HUDEP-2 (cell line): Measurements from ENCODE around the gene CAPN7.

Experiments
- DNase-seq, 76 experiments: peaks; one replicate each; lab custom pipeline; 2025; ENCODE audit not compliant: unreplicated experiment in 76 of 76; lab: John Stamatoyannopoulos, UW

CAPN7 gene

DNA sequence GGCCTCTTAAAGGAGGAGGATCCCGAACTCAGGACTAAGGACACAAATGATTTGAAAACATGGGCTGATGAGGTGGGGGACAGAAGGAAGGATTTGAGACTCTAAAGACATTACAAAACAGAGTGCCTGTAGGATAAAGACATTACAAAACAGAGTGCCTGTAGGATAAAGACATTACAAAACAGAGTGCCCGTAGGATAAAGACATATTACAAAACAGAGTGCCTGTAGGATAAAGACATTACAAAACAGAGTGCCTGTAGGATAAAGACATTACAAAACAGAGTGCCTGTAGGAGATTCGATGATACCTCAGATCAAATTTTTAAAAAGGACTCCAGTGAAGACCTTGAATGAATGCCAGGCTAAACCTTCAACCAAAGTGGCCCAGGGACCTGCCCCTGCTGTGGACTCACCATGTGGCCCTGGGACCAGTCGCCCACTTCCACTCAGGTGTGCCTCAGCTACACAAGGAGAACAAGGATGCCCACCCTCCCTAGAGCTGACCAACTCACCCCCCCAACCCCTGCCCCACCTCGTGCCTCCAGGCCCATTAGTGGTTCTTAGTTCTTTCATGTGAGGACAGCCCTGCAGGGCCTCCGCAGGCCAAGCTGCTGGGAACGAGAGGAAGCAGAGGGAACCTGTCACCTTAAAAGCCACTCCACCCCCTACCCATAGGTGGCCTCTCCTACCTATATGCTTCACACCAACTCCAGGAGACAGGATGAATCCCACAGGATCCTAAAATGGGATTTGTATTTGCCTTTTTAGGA, 66.6 kb downstream of the CAPN7 start:
- DNase-seq = no peak

DNA sequence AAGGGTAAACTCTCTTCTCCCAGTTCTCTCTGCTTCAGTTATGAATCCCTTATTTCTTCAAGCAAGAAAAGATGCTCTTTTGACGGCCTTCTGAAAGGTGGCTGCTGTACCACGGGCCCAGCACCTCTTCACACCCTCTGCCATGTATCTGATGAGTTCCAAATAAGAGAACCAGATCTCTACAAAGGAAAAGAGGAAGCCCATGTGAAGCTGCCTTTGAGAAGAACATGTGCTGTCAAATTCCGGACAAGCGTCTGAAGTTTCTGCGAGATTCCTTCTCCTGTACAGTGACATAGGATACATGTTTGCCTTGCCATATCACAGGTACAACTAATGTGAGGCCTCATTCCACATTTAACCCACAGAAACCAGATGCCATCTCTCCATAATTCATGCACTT, 67.2 kb downstream of the CAPN7 start:
- DNase-seq = no peak

DNA sequence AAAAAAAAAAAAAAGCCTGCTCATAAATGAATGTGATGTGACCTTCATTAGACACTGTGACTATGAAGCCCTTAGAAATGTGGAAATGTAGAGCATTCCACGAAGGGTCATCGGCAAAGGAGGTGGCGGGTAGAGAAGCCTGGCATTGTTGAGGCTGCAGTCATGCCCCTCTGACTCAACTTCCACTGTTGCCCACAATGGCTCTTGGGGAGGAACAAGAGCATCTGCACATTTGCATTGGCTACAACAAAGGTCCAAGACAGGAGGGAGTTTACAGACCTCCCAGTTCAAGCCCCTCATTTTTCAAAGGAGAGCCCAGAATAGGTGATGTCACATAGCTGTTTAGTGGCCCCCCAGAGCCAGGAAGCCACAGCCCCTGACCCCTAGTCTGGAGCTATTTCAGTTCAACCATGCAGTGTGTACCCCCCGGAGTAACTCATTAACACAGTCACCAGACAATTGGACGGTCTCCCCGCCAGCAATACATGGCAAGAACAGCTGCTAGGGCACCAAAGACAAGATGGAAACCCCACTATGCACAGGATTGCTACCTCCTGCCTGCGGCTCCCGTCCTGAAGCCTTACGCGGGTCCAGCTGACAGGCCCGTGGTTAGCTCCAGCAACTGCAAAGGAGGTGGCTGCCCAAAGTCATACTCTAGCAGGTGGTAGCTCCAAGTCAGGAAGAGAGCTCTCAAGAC, 70.1 kb downstream of the CAPN7 start:
- no peak for DNase-seq

DNA sequence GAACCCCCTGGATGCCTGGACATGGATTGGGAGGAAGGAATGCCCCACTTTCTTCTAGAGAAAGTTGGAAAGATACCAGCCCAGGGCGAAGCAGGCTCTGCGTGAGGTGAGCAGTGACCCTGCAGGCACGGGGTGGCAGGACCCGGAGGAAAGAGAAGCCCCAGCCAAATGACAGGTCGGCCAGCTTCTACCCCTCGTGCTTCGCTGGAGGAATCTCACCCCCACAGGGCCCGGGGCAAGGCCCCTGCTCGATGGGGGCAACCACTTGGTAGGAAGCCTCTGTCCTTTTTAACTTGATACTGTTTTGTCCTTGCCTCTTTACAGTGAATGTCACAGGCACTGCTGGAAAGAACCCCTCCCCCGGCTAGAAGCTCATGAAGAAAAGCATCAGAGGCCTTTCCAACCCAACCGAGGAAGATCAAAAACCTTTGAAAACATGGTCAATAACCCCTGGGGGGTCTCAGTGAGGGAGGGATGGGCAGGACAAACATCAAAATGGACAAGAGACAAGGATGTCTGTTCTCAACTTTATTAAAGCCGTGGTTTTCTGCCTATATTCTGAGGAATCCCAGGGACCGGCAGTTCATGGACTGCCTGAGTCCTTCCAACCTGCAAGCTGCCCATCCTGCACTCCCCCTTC, 71.9 kb downstream of the CAPN7 start:
- no peak for DNase-seq

DNA sequence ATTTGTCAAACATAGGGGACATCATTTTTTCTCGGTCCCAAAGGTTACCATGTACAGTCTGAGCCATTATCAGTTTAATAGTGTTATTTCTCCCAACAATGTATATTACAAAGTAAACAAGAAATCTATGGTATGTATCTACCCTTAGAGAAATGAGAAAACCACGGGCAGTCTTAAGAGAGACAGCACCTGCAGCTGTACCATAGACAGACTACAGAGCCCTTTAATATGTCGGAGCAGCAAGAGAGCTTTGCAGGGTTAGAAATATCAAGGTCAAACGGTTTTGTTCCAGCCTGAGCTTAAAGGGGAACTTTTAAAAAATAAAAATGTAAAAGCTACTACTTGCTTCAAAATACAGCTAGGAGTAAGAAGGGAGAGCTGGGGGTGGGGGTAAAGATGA, 73.2 kb downstream of the CAPN7 start:
- no peak for DNase-seq

DNA sequence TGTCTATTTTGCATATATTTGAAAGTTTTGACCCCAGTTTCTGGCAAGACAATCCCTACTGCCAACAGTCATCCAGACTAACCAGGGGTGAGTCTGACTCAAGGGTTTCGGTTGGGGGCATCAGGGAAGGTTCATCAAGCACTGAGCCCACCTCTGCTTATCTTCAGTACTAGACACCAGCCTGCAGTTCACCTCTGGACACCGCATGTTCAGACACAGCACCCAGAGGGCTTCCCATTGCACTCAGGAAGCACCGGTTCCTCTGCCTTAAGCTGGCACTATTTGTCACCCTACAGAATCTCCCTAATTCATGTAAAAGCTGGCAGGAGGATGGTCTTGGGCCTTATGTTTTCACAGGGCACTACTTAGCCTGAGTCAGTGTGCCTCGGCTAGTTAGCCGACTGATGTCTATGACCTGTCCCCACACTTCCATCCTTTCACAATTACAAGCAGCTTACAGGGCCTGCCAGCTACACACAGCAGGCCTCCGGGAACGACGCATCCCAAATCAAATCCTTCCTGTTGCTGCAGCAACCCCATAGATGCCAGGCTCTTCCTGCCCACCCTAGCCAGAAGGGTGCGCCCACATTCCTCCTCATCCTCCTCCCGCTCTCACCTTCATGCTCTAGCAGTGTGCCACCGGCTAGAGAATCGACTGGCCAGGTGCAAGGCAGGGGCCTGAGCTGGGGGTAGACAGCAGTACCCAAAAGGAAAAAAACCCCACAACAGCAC, 73.8 kb downstream of the CAPN7 start:
- no peak for DNase-seq

DNA sequence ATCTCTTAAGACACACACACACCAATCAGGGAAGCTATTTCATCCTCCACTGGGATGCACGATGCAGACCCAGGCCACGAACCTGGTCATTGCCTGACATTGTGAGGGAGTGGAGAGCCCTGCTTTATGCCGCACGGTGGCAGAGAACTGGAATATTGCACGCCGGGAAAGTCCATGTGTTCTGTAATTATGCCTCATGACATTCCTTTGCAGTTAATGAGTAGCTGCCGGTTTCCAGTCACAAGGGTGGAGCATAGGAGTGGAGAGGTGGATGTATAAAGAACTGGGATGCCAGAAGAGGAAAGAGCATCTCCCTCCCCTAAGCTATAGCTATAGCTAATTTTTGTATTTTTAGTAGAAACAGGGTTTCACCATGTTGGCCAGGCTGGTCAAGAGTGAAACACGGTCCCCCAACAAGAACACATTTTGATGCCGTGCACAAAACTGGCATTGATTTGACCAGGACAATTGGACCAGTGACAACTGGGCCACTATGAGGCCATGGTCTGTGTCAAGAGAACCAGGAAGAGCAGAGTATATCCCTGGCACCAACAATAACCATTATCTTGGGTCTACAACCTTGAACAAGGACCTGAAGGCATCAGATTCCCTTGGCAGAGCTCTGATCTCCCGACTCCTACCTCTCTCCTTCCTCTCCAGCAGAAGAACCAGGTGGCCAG, 74.9 kb downstream of the CAPN7 start:
- no peak for DNase-seq

DNA sequence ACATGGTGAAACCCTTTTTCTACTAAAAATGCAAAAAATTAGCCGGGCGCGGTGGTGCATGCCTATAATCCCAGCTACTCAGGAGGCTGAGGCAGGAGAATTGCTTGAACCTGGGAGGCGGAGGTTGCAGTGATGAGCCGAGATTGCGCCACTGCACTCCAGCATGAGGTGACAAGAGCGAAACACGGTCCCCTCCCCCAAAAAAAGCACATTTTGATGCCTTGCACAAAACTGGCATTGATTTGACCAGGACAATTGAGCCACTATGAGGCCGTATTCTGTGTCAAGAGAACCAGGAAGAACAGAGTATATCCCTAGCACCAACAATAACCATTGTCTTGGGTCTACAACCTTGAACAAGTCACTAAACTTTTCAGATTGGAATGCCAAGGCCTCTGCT, 75.8 kb downstream of the CAPN7 start:
- DNase-seq = no peak

DNA sequence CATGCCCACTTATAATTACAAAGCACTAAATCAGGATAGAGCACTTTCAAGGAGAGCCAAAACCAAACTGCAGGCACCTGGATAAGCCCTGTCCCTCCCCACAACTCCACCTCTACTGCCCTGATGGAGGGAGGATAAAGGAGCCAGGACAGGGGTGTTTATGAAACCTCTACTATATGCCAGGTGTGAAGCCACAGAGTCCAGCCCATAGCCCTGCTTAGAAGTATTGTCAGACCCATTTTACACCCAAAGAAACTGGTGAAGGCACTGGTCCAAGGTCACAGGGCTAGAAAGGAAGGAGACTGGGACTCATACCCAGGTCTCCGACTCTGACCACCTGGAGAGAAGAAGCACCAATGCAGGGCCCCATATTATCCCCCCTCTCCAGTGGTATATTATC, 77.7 kb downstream of the CAPN7 start:
- DNase-seq = no peak

DNA sequence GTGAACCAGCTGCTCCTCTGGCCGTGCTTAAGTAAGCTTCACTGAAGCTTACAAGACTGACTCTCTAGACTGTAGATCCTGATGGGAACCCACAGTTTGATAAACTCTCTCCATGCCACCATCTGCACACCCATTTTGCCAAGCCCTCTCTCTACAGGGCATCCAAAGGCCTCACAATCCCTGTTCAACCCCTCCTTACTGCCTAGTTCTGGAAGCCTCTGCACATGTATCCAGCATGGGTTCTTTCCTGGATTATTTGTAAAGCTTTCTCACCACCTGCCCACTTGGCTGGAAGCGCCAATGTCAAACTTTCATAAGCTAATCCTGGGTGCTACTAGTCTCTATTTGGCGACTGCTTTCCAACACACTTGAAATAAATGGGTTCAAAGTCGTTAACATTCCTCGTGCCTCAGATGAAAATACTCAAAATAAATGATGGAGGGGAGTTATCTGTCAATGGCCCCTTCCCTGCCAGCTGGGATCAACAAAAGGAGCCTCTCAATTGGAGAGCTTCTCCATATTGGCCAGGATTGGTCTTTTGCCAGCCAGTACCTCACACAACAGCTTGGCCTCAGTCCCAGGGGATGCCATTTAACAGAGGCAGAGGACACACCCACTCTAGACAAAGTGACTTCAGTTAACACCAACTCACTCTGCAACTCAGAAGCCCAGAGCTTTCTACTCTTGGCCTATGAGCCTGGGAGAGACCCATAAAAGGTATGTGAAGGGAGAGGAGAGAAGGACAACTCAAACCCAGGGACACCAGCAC, 78.3 kb downstream of the CAPN7 start:
- DNase-seq = peak in 31 of 76 experiments; percentile 1 to 40 (median 12)

DNA sequence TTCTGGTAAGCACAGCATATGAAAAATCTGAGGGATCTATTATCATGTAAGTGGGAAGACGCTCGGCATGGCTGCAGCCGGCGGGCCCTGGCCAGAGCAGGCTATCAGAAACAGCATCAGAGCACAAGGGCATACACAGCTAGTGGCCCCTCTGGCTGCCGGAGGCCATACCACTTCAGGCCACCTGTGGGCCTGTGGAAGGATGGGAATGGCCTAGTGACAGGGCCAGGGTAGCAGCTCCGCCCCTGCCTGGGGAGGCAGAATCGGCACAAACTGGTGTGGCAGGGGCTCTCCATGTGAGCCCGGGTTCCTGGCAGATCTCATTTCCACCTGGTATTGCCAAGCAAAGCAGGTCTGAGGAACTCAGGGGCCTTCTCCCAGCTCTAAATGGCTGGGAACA, 80.0 kb downstream of the CAPN7 start:
- DNase-seq = no peak

DNA sequence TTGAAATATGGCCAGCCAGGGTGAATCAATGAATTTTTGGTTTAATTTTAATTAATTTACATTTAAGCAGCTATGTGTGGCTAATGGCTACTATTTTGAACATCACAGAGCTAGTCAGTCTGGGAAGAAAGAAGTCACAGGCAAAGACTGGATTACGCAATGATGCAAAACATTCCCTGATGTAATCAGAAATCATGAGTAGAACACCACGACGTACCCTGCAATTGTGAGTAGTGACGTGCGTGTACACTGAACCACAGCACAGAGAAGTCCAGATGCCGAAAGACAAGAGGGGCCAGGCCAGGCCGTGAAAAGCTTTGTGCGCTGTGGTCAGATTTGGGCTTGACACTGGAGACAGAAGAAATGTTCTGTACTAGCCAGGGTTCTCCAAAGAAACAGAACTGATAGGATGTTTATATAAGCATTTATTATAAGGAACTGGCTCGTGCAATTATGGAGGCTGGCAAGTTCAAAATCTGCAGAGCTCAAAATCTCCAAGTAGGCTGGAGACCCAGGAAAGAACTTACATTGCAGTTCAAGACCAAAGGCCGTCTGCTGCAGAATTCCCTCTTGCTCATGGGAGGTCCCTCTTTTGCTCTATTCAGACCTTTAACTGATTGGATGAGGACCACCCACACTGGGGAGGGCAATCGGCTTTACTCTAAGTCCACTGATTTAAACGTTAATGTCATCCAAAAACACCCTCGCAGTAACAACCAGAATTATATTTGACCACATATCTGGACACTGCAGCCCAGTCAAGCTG, 81.7 kb downstream of the CAPN7 start:
- DNase-seq = no peak

DNA sequence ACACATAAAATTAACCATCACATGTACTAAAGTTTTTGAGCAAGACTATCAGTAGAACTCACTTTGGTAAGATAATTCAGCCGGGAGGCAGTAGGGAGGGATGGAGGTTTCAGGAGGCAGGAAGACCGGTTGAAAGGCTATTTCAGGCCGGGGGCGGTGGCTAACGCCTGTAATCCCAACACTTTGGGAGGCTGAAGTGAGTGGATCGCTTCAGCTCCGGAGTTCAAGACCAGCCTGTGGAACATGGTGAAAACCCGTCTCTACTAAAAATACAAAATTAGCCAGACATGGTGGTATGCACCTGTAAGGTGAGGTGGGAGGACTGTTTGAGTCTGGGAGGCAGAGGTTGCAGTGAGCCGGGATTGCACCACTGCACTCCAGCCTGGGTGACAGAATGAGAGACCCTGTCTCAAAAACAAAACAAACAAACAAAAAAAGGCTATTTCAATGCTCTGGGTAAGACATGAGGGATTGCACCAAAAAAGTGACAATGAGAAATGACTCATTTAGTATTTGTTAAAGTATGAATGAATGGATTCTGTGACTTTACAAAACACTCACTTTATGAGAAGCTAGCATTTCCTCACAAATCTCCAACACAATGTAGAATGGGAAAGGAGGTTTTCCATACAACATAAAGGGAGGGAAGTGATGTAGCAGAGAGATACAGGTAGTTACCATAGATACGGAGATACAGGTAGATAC, 82.4 kb downstream of the CAPN7 start:
- DNase-seq = no peak

DNA sequence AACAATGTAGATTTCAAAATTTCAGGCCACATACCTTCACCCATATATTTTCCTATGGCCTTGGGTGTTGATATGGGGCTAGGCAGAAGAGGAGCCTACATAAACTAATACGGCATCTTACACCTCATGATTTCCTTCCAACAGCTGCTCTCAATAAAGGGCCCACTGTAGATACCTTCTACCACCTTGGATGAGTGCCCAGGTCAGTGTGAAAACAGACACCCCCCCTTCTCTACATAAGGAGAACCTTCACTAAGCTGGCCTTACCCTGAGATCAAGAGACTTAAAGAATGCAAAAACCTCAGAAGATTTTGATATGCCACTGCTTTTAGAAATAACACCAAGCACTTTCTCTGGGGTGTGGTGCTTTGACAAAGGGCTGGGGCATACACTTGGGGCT, 83.6 kb downstream of the CAPN7 start:
- DNase-seq = no peak

DNA sequence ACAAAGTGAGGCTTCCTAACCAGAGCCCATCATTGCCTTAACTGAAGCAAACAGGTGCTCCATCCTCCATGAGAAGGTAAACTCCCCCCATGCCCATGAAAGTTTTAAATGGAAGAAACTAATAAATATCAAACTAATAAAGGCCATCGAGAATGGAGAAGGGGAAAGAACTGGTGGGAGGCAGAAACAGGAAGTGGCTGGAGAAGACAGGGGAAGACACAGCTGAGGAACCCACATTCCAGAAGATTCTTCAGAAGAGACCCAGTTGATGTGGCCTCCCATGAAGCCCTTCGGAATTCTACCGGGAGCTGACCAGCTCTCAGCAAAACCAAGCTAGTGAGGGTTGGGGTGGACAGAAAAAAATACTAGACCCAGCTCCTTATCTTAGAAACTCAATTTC, 84.7 kb downstream of the CAPN7 start:
- no peak for DNase-seq

DNA sequence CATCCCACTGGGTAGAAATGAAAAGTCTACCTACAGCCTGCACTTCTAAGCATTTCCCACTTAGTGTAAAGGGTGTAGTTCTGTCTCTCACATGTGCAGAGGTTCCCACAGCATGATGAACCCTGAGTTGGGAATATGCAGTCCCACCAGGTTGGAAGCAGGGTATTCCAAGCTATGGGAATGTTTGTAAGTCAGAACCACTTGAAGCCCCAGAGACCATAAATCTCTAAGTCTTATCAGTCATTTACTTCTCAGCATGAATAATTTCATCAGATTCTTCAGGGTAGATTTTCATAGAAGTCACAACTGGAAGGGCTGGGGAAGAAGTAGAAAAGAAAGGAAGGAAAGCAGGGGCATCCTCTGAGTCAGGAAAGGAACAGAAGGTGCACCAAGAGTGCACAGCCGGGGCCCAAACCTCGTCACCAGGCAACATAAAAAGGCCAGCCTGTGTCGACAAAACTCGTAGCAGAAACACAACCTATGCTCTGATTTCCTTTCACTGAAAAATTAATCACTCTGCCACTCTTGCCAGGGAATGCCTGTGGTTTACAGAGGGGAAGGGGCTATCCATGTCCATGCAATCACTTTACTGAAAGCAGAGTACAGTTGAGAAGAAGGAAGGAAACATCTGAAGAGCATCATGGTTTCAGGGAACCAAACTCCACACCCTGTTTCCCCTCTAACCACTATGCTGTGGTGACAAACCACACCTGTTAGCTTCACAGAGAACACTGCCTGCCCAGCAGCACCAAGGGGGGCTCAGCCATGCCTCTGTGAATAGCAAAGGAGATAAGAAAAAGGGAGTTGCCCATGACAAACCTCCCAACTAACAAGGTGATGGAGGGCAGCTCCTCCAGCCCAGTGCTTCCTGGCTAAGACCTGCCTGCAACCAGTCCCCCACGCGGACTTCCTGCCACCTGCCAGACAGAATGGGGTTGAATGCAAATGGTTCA, 85.8 kb downstream of the CAPN7 start:
- no peak for DNase-seq

DNA sequence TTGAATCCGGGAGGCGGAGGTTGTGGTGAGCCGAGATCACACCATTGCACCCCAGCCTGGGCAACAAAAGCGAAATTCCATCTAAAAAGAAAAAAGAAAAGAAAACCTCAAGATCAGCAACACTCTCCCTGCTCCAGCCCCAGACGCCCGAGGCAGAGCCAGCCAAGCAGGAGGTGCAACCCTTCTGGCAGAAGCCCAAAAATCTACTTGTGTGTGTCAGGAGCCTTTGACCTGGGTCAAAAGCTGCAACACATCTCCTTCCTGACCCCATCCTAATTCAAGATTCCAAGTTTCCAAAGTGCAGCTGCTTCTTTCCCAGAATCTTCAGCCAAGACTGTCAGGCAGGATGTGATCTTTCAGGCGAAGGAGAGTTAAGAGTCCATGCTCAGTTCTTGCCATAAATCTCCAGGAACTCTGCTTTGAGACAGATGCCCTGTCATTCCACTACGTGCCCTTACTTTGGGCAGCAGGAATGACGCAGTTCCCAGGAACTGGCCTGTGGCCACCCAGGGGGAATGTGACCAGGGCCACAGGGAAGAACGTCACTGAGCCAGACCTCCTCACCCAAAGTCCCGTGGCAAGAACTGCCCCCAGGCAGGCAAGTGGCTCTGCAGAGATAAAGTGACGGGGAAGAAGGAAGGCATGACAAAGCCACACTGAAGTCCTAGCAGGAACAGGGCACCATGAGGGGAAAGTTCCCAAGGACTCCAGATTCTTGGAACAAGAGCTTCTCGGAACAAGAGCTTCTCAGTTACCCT, 86.9 kb downstream of the CAPN7 start:
- DNase-seq = no peak
